A549 (cell line): ENCODE results near the gene DNASE1L1. TPM values are rescaled to one million over a fixed set of nuclear protein-coding genes. Genes with fewer than 3 reads are reported as not detected.

Experiments
- ATAC-seq, 2 experiments: fragments of 200-7000 bp in 1 of 2; fragments of >200 bp in 1 of 2; cut with Nextera tagmentation in 1 of 2; cut with Tn5 transposase in 1 of 2; 3 replicates each; pipeline versions ENCODE4 v1.8.0 to v1.9.1; 2018 to 2020; ENCODE audit warnings: mild to moderate bottlenecking in 1 of 2, moderate library complexity in 1 of 2
- CTCF ChIA-PET: fragments of 300-600 bp; sonication (Branson Sonifier 250); formaldehyde crosslinking; extraction: SDS; loops from one replicate; lab custom pipeline; 2021; ENCODE audit warnings: antibody characterized with exemption, inconsistent platforms; lab: Yijun Ruan, JAX
- POLR2A ChIA-PET: fragments of 350-600 bp; formaldehyde crosslinking; extraction: SDS; loops from one replicate; lab custom pipeline; 2021; ENCODE audit warnings: antibody characterized with exemption, inconsistent platforms; lab: Yijun Ruan, JAX
- DNase-seq, 2 experiments: peaks; one replicate each; pipeline versions ENCODE4 v3.0.0 to v3.0.0-alpha.2; 2011 to 2016; ENCODE audit warnings: low read depth in 1 of 2, low spot score in 1 of 2
- FAIRE-seq: peaks from 2 replicates; lab custom pipeline; 2011; peaks lifted over from hg19 to GRCh38; lab: Jason Lieb, UNC
- H3K27ac ChIP-seq, 2 experiments: fragments of >200 bp; sonication (Bioruptor Twin); formaldehyde crosslinking; 3 replicates each; pipeline ENCODE4 v1.5.1; 2016 to 2017
- H3K4me1 ChIP-seq: fragments of >200 bp; sonication (Bioruptor Twin); formaldehyde crosslinking; 3 replicates; pipeline ENCODE4 v1.6.1; 2016
- H3K4me2 ChIP-seq: fragments of >200 bp; sonication (Bioruptor Twin); formaldehyde crosslinking; 3 replicates; pipeline ENCODE4 v1.6.1; 2016
- H3K4me3 ChIP-seq: fragments of >200 bp; sonication (Bioruptor Twin); formaldehyde crosslinking; 3 replicates; pipeline ENCODE4 v1.5.1; 2016
- H3K9me3 ChIP-seq: fragments of >200 bp; sonication (Bioruptor Twin); formaldehyde crosslinking; 3 replicates; pipeline ENCODE4 v1.6.1; 2016
- ATOH8 ChIP-seq: fragments of 250-450 bp; sonication (Bioruptor Pico); IDR thresholded peaks from 2 replicates; pipeline ENCODE4 v1.5.0; 2020; ENCODE audit warnings: low read depth, mild to moderate bottlenecking, moderate library complexity
- BCL3 ChIP-seq: fragments of >200 bp; sonication (Bioruptor Twin); formaldehyde crosslinking; IDR thresholded peaks from 3 replicates; pipeline ENCODE4 v1.6.1; 2016
- CBX2 ChIP-seq: fragments of 200-600 bp; sonication (generic); IDR thresholded peaks from 2 replicates; pipeline ENCODE4 v1.6.1; 2016; ENCODE audit warnings: low read depth, mild to moderate bottlenecking, borderline replicate concordance
- CHD2 ChIP-seq: fragments of 150-350 bp; IDR thresholded peaks from 2 replicates; pipeline ENCODE4 v1.6.1; 2014; ENCODE audit warnings: low read length; ENCODE audit not compliant: partially characterized antibody
- E2F6 ChIP-seq: IDR thresholded peaks from 2 replicates; pipeline ENCODE4 v1.6.1; 2012; ENCODE audit warnings: low read depth, borderline replicate concordance
- ESRRA ChIP-seq: fragments of 150-350 bp; IDR thresholded peaks from 2 replicates; pipeline ENCODE4 v1.6.1; 2014; ENCODE audit warnings: mild to moderate bottlenecking, low read length, borderline replicate concordance
- FOSL2 ChIP-seq, 2 experiments: fragments of 450-650 bp in 1 of 2; fragments of >200 bp in 1 of 2; sonication (Bioruptor Twin) in 1 of 2; formaldehyde crosslinking; IDR thresholded peaks; 2 replicates each; pipeline versions ENCODE4 v1.5.0 to v1.6.1; 2016 to 2020; ENCODE audit warnings: mild to moderate bottlenecking in 1 of 2, moderate library complexity in 1 of 2
- GATA3 ChIP-seq: IDR thresholded peaks from 2 replicates; pipeline ENCODE4 v1.6.1; 2012; ENCODE audit warnings: borderline replicate concordance
- HOXA7 ChIP-seq: fragments of 250-450 bp; sonication (Bioruptor Pico); IDR thresholded peaks from 2 replicates; pipeline ENCODE4 v1.5.0; 2020; ENCODE audit warnings: mild to moderate bottlenecking, moderate library complexity
- JUN ChIP-seq, 2 experiments: fragments of >200 bp; sonication (Bioruptor Twin); formaldehyde crosslinking; IDR thresholded peaks; 2 replicates in 1 of 2; 3 replicates in 1 of 2; pipeline ENCODE4 v1.6.1; 2016 to 2017
- JUNB ChIP-seq: fragments of >200 bp; sonication (Bioruptor Twin); formaldehyde crosslinking; IDR thresholded peaks from 2 replicates; pipeline ENCODE4 v1.6.1; 2016
- MAX ChIP-seq: IDR thresholded peaks from 2 replicates; pipeline ENCODE4 v1.6.1; 2012
- NPAS2 ChIP-seq: fragments of 250-450 bp; sonication (Bioruptor Pico); IDR thresholded peaks from 2 replicates; pipeline ENCODE4 v1.8.0; 2022; ENCODE audit warnings: mild to moderate bottlenecking, moderate library complexity, borderline replicate concordance
- PHF8 ChIP-seq: fragments of 200-600 bp; sonication (generic); IDR thresholded peaks from 2 replicates; pipeline ENCODE4 v1.6.1; 2016; ENCODE audit warnings: low read depth, mild to moderate bottlenecking, antibody characterized with exemption, moderate library complexity, borderline replicate concordance
- POLR2A ChIP-seq: IDR thresholded peaks from 2 replicates; pipeline ENCODE4 v1.6.1; 2012; ENCODE audit warnings: mild to moderate bottlenecking, low read length
- REST ChIP-seq: fragments of 200-600 bp; sonication (generic); IDR thresholded peaks from 2 replicates; pipeline ENCODE4 v1.6.1; 2016; ENCODE audit warnings: antibody characterized with exemption, mild to moderate bottlenecking, moderate library complexity
- RFX5 ChIP-seq: fragments of 450-650 bp; IDR thresholded peaks from 2 replicates; pipeline ENCODE4 v1.7.1; 2014; ENCODE audit warnings: antibody characterized with exemption, mild to moderate bottlenecking, moderate library complexity
- SREBF2 ChIP-seq: fragments of 450-650 bp; IDR thresholded peaks from 2 replicates; pipeline ENCODE4 v1.6.1; 2014; ENCODE audit warnings: mild to moderate bottlenecking, moderate library complexity
- USF2 ChIP-seq: fragments of 450-650 bp; IDR thresholded peaks from 2 replicates; pipeline ENCODE4 v1.6.1; 2014; ENCODE audit warnings: antibody characterized with exemption
- ZC3H11A ChIP-seq: fragments of 450-650 bp; IDR thresholded peaks from 2 replicates; pipeline ENCODE4 v1.6.1; 2014; ENCODE audit warnings: antibody characterized with exemption, mild to moderate bottlenecking
- ZFP36 ChIP-seq: fragments of 450-650 bp; IDR thresholded peaks from 2 replicates; pipeline ENCODE4 v1.6.1; 2014; ENCODE audit warnings: borderline replicate concordance; ENCODE audit not compliant: partially characterized antibody
- WGBS: methylation state at CpG from one replicate; pipeline ENCODE4 v1.1.6; 2017; ENCODE audit errors: missing lambda C conversion rate; 5-methylcytosine and 5-hydroxymethylcytosine counted together
- polyA plus RNA-seq, 4 experiments: library from polyadenylated mRNA; depleted of rRNA in 3 of 4; stranded (reverse); fragments of >200 nt; fragmentation: RNase III in 1 of 4; extraction: RNeasy Plus Mini Kit Qiagen cat#74134 plus additional on column Dnase treatment in 1 of 4; gene quantifications; 2 replicates in 3 of 4; 3 replicates in 1 of 4; pipeline ENCODE4 v1.2.3, GENCODE V29; 2011 to 2017

Gene DNASE1L1
- polyA plus RNA-seq, 2 of the 4 experiments (the other 2 are of a cell fraction), result 14.3 to 24.5 TPM

GRCh38 chrX:154379569-154379951 lies 29.5 kb downstream of the DNASE1L1 start:
- Histone ChIP-seq H3K4me3 (peak overlapping the region; percentile 91), H3K4me2 (peak overlapping the region; percentile 98), H3K4me1 (peaks cover 27% of the 10 kb centered on the region), H3K27ac (peak overlapping the region; percentile 86 to 96), H3K9me3 (no peaks in the 10 kb centered on the region)
- FAIRE-seq (no peak), DNase-seq (no peak), ATAC-seq (no peak)
- 0% methylated on average over 7 of the region's 38 CpGs for WGBS
- CTCF ChIA-PET, result interaction anchor here (1.7 kb wide), 1 partner anchor 17 kb away, joined by 8 read pairs; no protein-coding TSS in a partner anchor
- TF ChIP-seq JUN (IDR thresholded peaks at IDR 0.05), result peak in 1 of 2 experiments; percentile 12; a peak in 1 of 5 replicates
- no peak for TF ChIP-seq CBX2
- POLR2A ChIA-PET, result interaction anchor here (1.3 to 1.6 kb wide), 2 partner anchors 9 to 18 kb away, joined by 9 to 11 read pairs; partner anchors contain the start of gene RPL10

- Histone ChIP-seq H3K4me3 (peak within 1 kb of the TSS; percentile 91), H3K4me2 (peak within 1 kb of the TSS; percentile 98), H3K9me3 (no peaks in the 10 kb centered on the region), H3K4me1 (peaks cover 28% of the 10 kb centered on the region), H3K27ac (peak within 1 kb of the TSS; percentile 89 to 99)
- TF ChIP-seq SREBF2 (no peak; the same call in 1 of the 2 replicates), PHF8 (peak; percentile 89; the same call in 1 of the 2 replicates), ESRRA (no peak), BCL3 (peak; percentile 27; the same call in 1 of the 3 replicates), POLR2A (peak; percentile 67), JUN (IDR thresholded peaks at IDR 0.05) (peak in 1 of 2 experiments; percentile 64; a peak in 3 of 5 replicates), FOSL2 (IDR thresholded peaks at IDR 0.05) (no peak), FOSL2 (CRISPR knock-in tag; IDR thresholded peaks at IDR 0.05) (no peak), CHD2 (peak; percentile 90), HOXA7 (CRISPR knock-in tag) (no peak), ZC3H11A (no peak), JUNB (no peak), ATOH8 (no peak), GATA3 (peak; percentile 57), CBX2 (no peak), E2F6 (0 out of 2 replicates have a peak, but pooled peaks have one; percentile 47), ZFP36 (no peak), REST (peak; percentile 94), USF2 (0 out of 2 replicates have a peak, but pooled peaks have one; percentile 3), MAX (peak; percentile 67), RFX5 (peak; percentile 79), NPAS2 (CRISPR knock-in tag) (no peak)
- CTCF ChIA-PET, result interaction anchor here (1.7 kb wide), 1 partner anchor 16 kb away, joined by 8 read pairs; no protein-coding TSS in a partner anchor
- FAIRE-seq (peak; percentile 99), DNase-seq (peak; percentile 66 to 99), ATAC-seq (peak; percentile 74 to 90)
- POLR2A ChIA-PET, result interaction anchor here (1.3 to 1.6 kb wide), 2 partner anchors 8 to 19 kb away, joined by 9 to 11 read pairs; partner anchors contain the start of gene RPL10
- WGBS, result no CpG with 5 or more reads among the region's 103 CpGs
Measured at GRCh38 chrX:154378799-154379568, 30.1 kb downstream of the DNASE1L1 start, which contains the start of gene EMD. Gene EMD, plus strand, starts transcription at chrX:154379295. Its CDS starts 190 bp downstream, at chrX:154379485.
